ENCODE results near the gene MARCHF9. TPM values are rescaled to one million over a fixed set of nuclear protein-coding genes. Genes with fewer than 3 reads are reported as not detected.

The MARCHF9 gene
- total RNA-seq, 1 donor from 2014 or later, result 15.0 TPM

GRCh38 chr12:57715786-57716185 is 39.1 kb upstream of the MARCHF9 start:
- peak; percentile 32 for DNase-seq (ENCODE audit: extremely low spot score, unreplicated experiment)
- H3K9me3 Mint-ChIP-seq, result no peaks in the 10 kb centered on the region
- H3K4me1 Mint-ChIP-seq (ENCODE audit: unreplicated experiment), result no peaks in the 10 kb centered on the region
- H3K27me3 Mint-ChIP-seq, result no peaks in the 10 kb centered on the region
- H3K27ac Mint-ChIP-seq, result no peak overlapping the region
- TF ChIP-seq CTCF (conservative IDR thresholded peaks at IDR 0.05), result no peak
- H3K4me3 Mint-ChIP-seq, result no peak overlapping the region
- peaks cover 21% of the 10 kb centered on the region for H3K36me3 Mint-ChIP-seq

DNA sequence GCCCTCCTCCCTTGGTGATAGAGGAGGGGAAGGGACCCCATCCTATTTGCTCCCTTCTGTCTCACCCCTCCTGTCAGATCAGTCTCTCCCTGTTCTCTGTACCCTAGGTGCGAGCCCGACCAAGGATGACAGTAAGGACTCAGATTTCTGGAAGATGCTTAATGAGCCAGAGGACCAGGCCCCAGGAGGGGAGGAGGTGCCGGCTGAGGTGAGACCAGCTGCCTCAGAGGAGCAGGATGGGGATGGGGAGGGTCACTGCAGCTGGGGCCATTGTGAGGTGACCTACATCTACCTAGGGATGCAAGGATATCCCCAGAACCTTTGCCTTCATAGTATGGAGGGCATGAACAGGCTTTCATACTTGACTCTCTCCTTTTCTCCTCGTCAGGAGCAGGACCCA is 38.6 kb upstream of the MARCHF9 start:
- Mint-ChIP-seq H3K9me3 (no peaks in the 10 kb centered on the region), H3K36me3 (peaks cover 21% of the 10 kb centered on the region), H3K4me3 (no peak overlapping the region), H3K27me3 (no peaks in the 10 kb centered on the region), H3K27ac (no peak overlapping the region), H3K4me1 (ENCODE audit: unreplicated experiment) (no peaks in the 10 kb centered on the region)
- no peak for TF ChIP-seq CTCF (conservative IDR thresholded peaks at IDR 0.05)
- DNase-seq (ENCODE audit: extremely low spot score, unreplicated experiment), result peak; percentile 24

DNA sequence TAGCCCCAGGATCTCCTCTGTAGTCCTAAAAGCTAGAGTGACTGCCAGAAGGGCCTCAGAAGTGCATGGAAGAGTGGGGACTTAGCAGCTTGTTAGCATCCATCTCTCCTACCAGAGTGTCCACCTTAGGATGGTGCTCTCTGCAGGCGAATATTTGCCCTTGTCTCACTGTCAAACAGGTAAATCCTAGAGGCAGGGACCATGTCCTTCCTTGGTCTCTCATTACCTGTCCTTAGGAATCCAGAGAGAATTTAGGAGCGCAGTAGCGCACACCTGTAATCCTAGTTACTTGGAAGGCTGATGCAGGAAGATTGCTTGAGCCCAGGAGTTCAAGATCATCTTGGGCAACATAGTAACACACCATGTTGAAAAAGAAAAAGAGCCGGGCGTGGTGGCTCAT is 37.8 kb upstream of the MARCHF9 start:
- Mint-ChIP-seq H3K27me3 (no peaks in the 10 kb centered on the region), H3K36me3 (peaks cover 23% of the 10 kb centered on the region)

GRCh38 chr12:57717846-57718640 is 36.9 kb upstream of the MARCHF9 start:
- DNase-seq (ENCODE audit: extremely low spot score, unreplicated experiment), result peak; percentile 40
- Mint-ChIP-seq H3K4me3 (no peak overlapping the region), H3K4me1 (ENCODE audit: unreplicated experiment) (no peaks in the 10 kb centered on the region), H3K27me3 (peaks cover under 1% of the 10 kb centered on the region), H3K27ac (no peak overlapping the region), H3K9me3 (no peaks in the 10 kb centered on the region), H3K36me3 (peaks cover 23% of the 10 kb centered on the region)
- TF ChIP-seq CTCF (conservative IDR thresholded peaks at IDR 0.05), result no peak

More for the DNA sequence above, 37.8 kb upstream of the MARCHF9 start:
- Mint-ChIP-seq H3K27ac (no peak overlapping the region), H3K9me3 (no peaks in the 10 kb centered on the region), H3K4me1 (ENCODE audit: unreplicated experiment) (no peaks in the 10 kb centered on the region), H3K4me3 (no peak overlapping the region)
- DNase-seq (ENCODE audit: extremely low spot score, unreplicated experiment), result peak; percentile 20
- TF ChIP-seq CTCF (conservative IDR thresholded peaks at IDR 0.05), result no peak

DNA sequence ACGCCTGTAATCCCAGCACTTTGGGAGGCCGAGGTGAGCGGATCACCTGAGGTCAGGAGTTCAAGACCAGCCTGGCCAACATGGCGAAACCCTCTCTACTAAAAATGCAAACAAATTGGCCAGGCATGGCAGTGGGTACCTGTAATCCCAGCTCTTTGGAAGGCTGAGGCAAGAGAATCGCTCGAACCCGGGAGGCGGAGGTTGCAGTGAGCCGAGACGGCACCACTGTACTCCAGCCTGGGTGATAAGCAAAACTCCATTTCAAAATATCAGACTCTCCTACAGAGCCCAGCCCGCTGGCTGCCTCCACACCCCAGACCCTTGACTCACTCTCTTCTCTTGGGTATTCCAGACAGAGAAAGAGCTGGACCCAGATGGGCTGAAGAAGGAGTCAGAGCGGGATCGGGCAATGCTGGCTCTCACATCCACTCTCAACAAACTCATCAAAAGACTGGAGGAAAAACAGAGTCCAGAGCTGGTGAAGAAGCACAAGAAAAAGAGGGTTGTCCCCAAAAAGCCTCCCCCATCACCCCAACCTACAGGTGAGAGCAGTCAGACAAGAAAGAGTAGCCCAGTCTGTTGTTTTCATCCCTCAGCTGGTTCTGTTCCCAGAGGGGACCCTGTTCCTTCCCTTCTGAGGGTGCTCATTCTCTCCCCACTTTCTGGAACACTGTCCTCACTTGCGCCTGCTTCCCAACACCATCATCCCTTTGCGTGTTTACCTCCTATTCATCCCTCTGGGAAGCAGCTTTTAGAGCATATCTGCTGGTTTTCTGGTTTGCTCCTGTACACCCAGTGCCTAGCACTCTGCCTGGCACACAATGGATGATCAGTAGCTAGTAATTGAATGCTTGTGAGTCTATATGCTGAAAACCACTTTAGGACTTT is 36.0 kb upstream of the MARCHF9 start:
- Mint-ChIP-seq H3K9me3 (no peaks in the 10 kb centered on the region), H3K4me1 (ENCODE audit: unreplicated experiment) (no peaks in the 10 kb centered on the region), H3K4me3 (no peak overlapping the region), H3K27me3 (peaks cover 9% of the 10 kb centered on the region), H3K27ac (no peak overlapping the region), H3K36me3 (peaks cover 23% of the 10 kb centered on the region)
- DNase-seq (ENCODE audit: extremely low spot score, unreplicated experiment), result peak; percentile 39
- TF ChIP-seq CTCF (conservative IDR thresholded peaks at IDR 0.05), result no peak

Data from type B pancreatic cell (in vitro differentiated cells).